MCF 10A (cell line): ENCODE measurements around the gene UBE2D3. TPM values are rescaled to one million over a fixed set of nuclear protein-coding genes. Genes with fewer than 3 reads are reported as not detected.

Experiments
- BruUV-seq: library from RNA; stranded (reverse); fragments of 400-500 nt; replicated peaks from 2 replicates; lab custom pipeline; 2021; lab: Mats Ljungman, UMichigan
- CTCF ChIA-PET: fragments of 300-600 bp; sonication (Branson Sonifier 250); formaldehyde crosslinking; extraction: SDS; loops from one replicate; lab custom pipeline; 2021; ENCODE audit warnings: antibody characterized with exemption, inconsistent platforms; lab: Yijun Ruan, JAX
- POLR2A ChIA-PET: fragments of 300-600, 350-650 bp; sonication (Branson Sonifier 250); formaldehyde crosslinking; extraction: SDS; loops from one replicate; lab custom pipeline; 2020; ENCODE audit warnings: antibody characterized with exemption, inconsistent platforms; lab: Yijun Ruan, JAX
- DNase-seq: peaks from one replicate; pipeline ENCODE4 v3.0.0-alpha.2; 2018; ENCODE audit not compliant: unreplicated experiment
- H3K27ac Mint-ChIP-seq: one replicate; pipeline ENCODE4 v1.8.0; 2022; ENCODE audit warnings: mild to moderate bottlenecking, low read depth, mixed read lengths; ENCODE audit not compliant: unreplicated experiment
- H3K27me3 Mint-ChIP-seq: one replicate; pipeline ENCODE4 v1.8.0; 2022; ENCODE audit warnings: mixed read lengths; ENCODE audit not compliant: insufficient read depth, unreplicated experiment
- H3K36me3 Mint-ChIP-seq: one replicate; pipeline ENCODE4 v1.8.0; 2022; ENCODE audit warnings: mild to moderate bottlenecking, moderate library complexity, mixed read lengths; ENCODE audit not compliant: insufficient read depth, unreplicated experiment
- H3K4me1 Mint-ChIP-seq: one replicate; pipeline ENCODE4 v1.8.0; 2022; ENCODE audit warnings: mixed read lengths; ENCODE audit not compliant: insufficient read depth, unreplicated experiment
- H3K4me3 Mint-ChIP-seq: one replicate; pipeline ENCODE4 v1.8.0; 2022; ENCODE audit warnings: mild to moderate bottlenecking, moderate library complexity, mixed read lengths; ENCODE audit not compliant: unreplicated experiment
- H3K9me3 Mint-ChIP-seq: one replicate; pipeline ENCODE4 v1.8.0; 2022; ENCODE audit warnings: mixed read lengths; ENCODE audit not compliant: unreplicated experiment
- intact Hi-C: fragments of 100-400 bp; cut with micrococcal nuclease; formaldehyde crosslinking; loops from 2 replicates; pipeline ENCODE4 v1.14.1; 2022
- total RNA-seq: library from RNA; stranded (reverse); gene quantifications from 2 replicates; pipeline ENCODE4 v1.2.3, GENCODE V29; 2022
- TF ChIP-seq, protein P1 (sequence below): fragments of 200-600 bp; IDR thresholded peaks from one replicate; pipeline ENCODE4 v1.8.0; 2022; ENCODE audit warnings: antibody characterized with exemption, mild to moderate bottlenecking; ENCODE audit not compliant: unreplicated experiment

Gene UBE2D3
- total RNA-seq, 1 experiment from 2014 or later, result 505 TPM

DNA sequence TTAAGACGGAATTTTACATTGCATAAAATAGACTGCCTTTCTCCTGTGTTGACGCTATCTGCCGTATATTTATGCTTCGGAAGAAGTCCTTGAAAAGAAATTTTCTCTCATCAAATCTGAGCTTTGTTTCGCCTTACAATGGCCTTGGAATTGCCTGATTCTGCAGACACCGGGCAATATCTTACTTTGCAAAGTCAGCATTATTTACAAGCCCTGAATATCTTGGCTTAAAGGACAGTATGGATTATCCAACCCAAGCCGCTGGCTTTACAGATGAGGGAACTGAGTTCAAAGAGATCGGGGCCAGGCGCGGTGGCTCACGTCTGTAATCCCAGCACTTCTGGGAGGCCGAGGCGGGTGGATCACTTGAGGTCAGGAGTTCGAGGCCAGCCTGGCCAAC lies 65.4 kb downstream of the UBE2D3 start:
- DNase-seq, result no peak
- TF ChIP-seq, protein P1, sequence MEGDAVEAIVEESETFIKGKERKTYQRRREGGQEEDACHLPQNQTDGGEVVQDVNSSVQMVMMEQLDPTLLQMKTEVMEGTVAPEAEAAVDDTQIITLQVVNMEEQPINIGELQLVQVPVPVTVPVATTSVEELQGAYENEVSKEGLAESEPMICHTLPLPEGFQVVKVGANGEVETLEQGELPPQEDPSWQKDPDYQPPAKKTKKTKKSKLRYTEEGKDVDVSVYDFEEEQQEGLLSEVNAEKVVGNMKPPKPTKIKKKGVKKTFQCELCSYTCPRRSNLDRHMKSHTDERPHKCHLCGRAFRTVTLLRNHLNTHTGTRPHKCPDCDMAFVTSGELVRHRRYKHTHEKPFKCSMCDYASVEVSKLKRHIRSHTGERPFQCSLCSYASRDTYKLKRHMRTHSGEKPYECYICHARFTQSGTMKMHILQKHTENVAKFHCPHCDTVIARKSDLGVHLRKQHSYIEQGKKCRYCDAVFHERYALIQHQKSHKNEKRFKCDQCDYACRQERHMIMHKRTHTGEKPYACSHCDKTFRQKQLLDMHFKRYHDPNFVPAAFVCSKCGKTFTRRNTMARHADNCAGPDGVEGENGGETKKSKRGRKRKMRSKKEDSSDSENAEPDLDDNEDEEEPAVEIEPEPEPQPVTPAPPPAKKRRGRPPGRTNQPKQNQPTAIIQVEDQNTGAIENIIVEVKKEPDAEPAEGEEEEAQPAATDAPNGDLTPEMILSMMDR, result no peak
- intact Hi-C loops, result loop anchor here (2.0 to 5.0 kb wide), 2 partner anchors 75 to 140 kb away; no protein-coding TSS in a partner anchor
- H3K27ac Mint-ChIP-seq, result no peak overlapping the region
- H3K36me3 Mint-ChIP-seq, result peaks cover 4% of the 10 kb centered on the region
- POLR2A ChIA-PET, result interaction anchor here (1.4 to 2.1 kb wide), 5 partner anchors 9 to 65 kb away, joined by 5 to 59 read pairs (median 11); partner anchors contain the start of gene UBE2D3
- CTCF ChIA-PET, result interaction anchor here (0.5 to 0.7 kb wide), 2 partner anchors 56 to 151 kb away, joined by 3 read pairs; no protein-coding TSS in a partner anchor
- H3K4me3 Mint-ChIP-seq, result no peak overlapping the region
- no peaks in the 10 kb centered on the region for H3K9me3 Mint-ChIP-seq
- H3K27me3 Mint-ChIP-seq, result no peaks in the 10 kb centered on the region
- no TSS peak for BruUV-seq
- H3K4me1 Mint-ChIP-seq, result peaks cover 17% of the 10 kb centered on the region

DNA sequence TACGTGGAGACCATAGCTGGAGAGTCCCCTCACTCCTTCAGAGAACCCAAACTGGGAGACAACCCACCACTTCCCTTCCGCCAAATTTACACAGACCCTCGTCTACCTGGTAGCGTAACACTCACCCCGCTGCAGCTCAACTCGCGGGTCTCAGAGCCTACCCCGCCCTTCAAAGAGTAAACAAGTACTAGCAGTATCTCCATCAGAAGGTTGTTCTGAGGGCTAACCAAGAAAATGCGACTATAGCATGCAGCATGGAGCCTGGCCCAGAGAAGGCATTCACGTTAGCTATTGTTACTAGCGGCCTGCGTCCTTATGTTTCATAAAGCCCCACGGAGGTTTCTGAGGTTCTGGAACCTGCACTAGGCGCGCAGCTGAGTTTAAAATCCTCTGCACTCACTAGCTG lies 66.1 kb downstream of the UBE2D3 start:
- Mint-ChIP-seq H3K27me3 (no peaks in the 10 kb centered on the region), H3K36me3 (peaks cover 4% of the 10 kb centered on the region), H3K9me3 (no peaks in the 10 kb centered on the region), H3K4me1 (peaks cover 17% of the 10 kb centered on the region), H3K27ac (no peak overlapping the region), H3K4me3 (peak overlapping the region; percentile 90)
- DNase-seq, result no peak
- TF ChIP-seq, protein P1, result no peak
- intact Hi-C loops, result loop anchor here (2.0 to 5.0 kb wide), 2 partner anchors 74 to 139 kb away; no protein-coding TSS in a partner anchor
- BruUV-seq, result no TSS peak
- ChIA-PET POLR2A (interaction anchor here (0.6 to 2.1 kb wide), 22 partner anchors 8 to 338 kb away, joined by 3 to 59 read pairs (median 5); partner anchors contain the start of genes BDH2 and UBE2D3), CTCF (interaction anchor here (0.5 to 1.2 kb wide), 3 partner anchors 57 to 246 kb away, joined by 3 to 5 read pairs (median 3); no protein-coding TSS in a partner anchor)

DNA sequence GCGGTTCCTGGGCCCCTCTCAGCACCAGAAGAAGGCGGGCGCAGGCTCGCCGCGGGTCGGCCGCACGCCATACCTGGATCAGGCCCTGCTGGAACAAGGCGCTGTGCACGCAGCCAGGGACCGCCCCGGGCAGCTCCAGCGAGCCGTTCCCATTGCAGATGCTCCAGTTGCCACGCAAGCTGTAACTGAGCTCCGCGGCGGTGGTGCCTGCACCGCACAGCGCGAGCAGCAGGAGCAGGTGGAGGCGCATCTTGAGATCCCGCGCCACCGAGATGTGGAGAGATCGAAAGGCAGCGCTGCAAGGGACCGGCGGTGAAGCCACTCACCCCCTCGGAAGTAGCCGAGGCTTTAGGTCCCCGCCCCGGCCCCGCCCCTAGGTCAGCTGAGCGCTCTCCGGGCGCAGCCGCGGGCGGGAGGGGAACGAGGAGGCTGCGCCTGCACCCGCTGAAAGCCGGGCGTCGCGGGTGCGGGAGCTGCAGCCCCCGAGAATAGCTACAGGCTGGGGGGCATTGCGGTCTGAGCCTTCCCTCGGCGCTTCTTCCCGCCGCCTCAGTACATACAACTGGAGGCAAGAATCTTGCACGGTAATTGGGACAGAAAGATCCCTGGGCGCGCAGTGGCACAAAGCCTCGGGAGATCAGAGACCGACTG lies 66.6 kb downstream of the UBE2D3 start, which contains the start of gene MANBA:
Gene MANBA (minus strand): TSS at position 324 of the 651 bp plus-strand sequence. CDS start 74 bp downstream, at position 250.
- peak within 1 kb of the TSS; percentile 37 for H3K27ac Mint-ChIP-seq
- no peaks in the 10 kb centered on the region for H3K27me3 Mint-ChIP-seq
- ChIA-PET CTCF (interaction anchor here (0.9 to 1.2 kb wide), 3 partner anchors 140 to 247 kb away, joined by 3 to 5 read pairs (median 5); no protein-coding TSS in a partner anchor), POLR2A (interaction anchor here (0.6 to 2.1 kb wide), 29 partner anchors 8 to 1418 kb away, joined by 3 to 59 read pairs (median 4); partner anchors contain the start of genes BDH2 and UBE2D3)
- no peaks in the 10 kb centered on the region for H3K9me3 Mint-ChIP-seq
- H3K36me3 Mint-ChIP-seq, result peaks cover 4% of the 10 kb centered on the region
- TF ChIP-seq, protein P1, result no peak
- intact Hi-C loops, result loop anchor here (2.0 to 5.0 kb wide), 2 partner anchors 74 to 138 kb away; no protein-coding TSS in a partner anchor
- H3K4me3 Mint-ChIP-seq, result peak within 1 kb of the TSS; percentile 90
- peaks cover 17% of the 10 kb centered on the region for H3K4me1 Mint-ChIP-seq
- DNase-seq, result peak; percentile 84
- no TSS peak for BruUV-seq
